Measurements from ENCODE around the gene CMYA5.
"Not testable (repeated sequence)": the region's sequence is repeated elsewhere in the genome, so short reads cannot be mapped to it uniquely, and the experiment has no call there.

The CMYA5 gene

GRCh38 chr5:79753092-79753491 is 63.5 kb downstream of the CMYA5 start:
- DNase-seq: no peak

- DNase-seq: no peak
Measured at GRCh38 chr5:79753877-79754645, 64.4 kb downstream of the CMYA5 start.

- no peak for DNase-seq
Measured at GRCh38 chr5:79754865-79755555, 65.4 kb downstream of the CMYA5 start.

- no peak for DNase-seq
Measured at GRCh38 chr5:79756076-79756475, 66.4 kb downstream of the CMYA5 start.

GRCh38 chr5:79759436-79759835 is 69.8 kb downstream of the CMYA5 start:
- DNase-seq: no peak

GRCh38 chr5:79759848-79760247 is 70.2 kb downstream of the CMYA5 start:
- no peak for DNase-seq

GRCh38 chr5:79762929-79763328 is 73.3 kb downstream of the CMYA5 start:
- no peak for DNase-seq

GRCh38 chr5:79764147-79764546 is 74.5 kb downstream of the CMYA5 start:
- not testable (repeated sequence) for DNase-seq

- no peak for DNase-seq
Measured at GRCh38 chr5:79771387-79771786, 81.8 kb downstream of the CMYA5 start.

GRCh38 chr5:79772651-79773050 is 83.0 kb downstream of the CMYA5 start:
- no peak for DNase-seq

GRCh38 chr5:79773612-79774011 is 84.0 kb downstream of the CMYA5 start:
- no peak for DNase-seq

- DNase-seq: no peak
Measured at GRCh38 chr5:79774171-79774854, 84.7 kb downstream of the CMYA5 start.

- no peak for DNase-seq
Measured at GRCh38 chr5:79774855-79775237, 85.2 kb downstream of the CMYA5 start.

- DNase-seq: not testable (repeated sequence)
Measured at GRCh38 chr5:79784741-79785140, 95.1 kb downstream of the CMYA5 start.

GRCh38 chr5:79785983-79786382 is 96.3 kb downstream of the CMYA5 start:
- no peak for DNase-seq

- no peak for DNase-seq
Measured at GRCh38 chr5:79787448-79787847, 97.8 kb downstream of the CMYA5 start.

GRCh38 chr5:79791843-79792242 is 102.2 kb downstream of the CMYA5 start:
- DNase-seq: no peak

GRCh38 chr5:79792463-79792862 is 102.8 kb downstream of the CMYA5 start:
- no peak for DNase-seq

GRCh38 chr5:79793304-79793703 is 103.7 kb downstream of the CMYA5 start:
- DNase-seq: no peak

GRCh38 chr5:79793722-79794121 is 104.1 kb downstream of the CMYA5 start:
- no peak for DNase-seq

- DNase-seq: peak; percentile 9
Measured at GRCh38 chr5:79794347-79794746, 104.7 kb downstream of the CMYA5 start.

GRCh38 chr5:79795764-79796398 is 106.2 kb downstream of the CMYA5 start:
- DNase-seq: no peak

- DNase-seq: no peak
Measured at GRCh38 chr5:79798893-79799590, 109.4 kb downstream of the CMYA5 start.

Measured in NCI-H1694 (cell line).